GM10847 (cell line): ENCODE data around the gene DARS2.
A peak's percentile ranks its signal among the peaks of the same experiment; 100 is the strongest.

Experiments
- POLR2A ChIP-seq: IDR thresholded peaks from 2 replicates; pipeline ENCODE4 v1.6.1; 2011; ENCODE audit not compliant: insufficient read length; ENCODE audit errors: extremely low read depth

The DARS2 gene

DNA sequence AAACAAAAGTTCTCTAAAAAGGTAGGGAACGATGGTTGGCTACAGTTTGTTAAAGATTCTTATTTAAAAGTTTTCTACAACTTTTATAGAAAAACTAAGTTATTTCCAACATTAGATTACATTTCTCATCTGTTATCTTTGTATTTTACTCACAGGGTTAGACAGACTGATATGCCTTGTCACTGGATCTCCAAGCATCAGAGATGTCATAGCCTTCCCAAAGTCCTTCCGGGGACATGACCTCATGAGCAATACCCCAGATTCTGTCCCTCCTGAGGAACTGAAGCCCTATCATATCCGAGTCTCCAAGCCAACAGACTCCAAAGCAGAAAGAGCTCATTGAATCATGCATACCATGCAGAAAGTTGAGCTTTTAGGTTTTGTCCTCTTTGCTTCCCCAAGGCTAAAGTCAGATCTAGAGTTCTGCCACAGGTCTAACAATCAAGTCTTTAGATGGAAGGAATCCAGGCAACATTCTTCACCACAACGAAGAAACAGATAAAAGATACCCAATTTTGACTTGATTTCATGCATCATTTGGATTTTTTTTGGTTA is 33.0 kb downstream of the DARS2 start:
- TF ChIP-seq POLR2A = no peak

DNA sequence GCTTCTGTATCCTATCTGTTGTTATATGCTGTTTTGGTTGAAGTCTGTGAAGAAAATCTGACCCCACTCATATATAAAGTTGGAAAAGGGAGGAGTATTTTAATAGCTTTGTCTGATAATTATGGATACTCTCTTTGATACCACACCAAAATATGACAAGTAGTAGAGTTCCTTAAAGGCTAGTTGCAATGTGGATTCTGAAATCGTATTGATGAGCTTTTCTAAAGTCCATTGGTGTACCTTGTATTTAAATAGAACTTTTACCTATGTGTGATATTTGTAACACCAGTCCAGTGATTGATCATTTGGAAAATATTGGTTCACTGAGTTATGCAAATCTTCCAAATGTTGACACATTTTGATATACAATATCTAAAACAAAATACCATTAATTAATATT is 35.6 kb downstream of the DARS2 start:
- no peak for TF ChIP-seq POLR2A

- TF ChIP-seq POLR2A = no peak
Measured at GRCh38 chr1:173861731-173862145, 37.3 kb downstream of the DARS2 start.

GRCh38 chr1:173862146-173862768 is 37.8 kb downstream of the DARS2 start:
- peak; percentile 13 for TF ChIP-seq POLR2A

DNA sequence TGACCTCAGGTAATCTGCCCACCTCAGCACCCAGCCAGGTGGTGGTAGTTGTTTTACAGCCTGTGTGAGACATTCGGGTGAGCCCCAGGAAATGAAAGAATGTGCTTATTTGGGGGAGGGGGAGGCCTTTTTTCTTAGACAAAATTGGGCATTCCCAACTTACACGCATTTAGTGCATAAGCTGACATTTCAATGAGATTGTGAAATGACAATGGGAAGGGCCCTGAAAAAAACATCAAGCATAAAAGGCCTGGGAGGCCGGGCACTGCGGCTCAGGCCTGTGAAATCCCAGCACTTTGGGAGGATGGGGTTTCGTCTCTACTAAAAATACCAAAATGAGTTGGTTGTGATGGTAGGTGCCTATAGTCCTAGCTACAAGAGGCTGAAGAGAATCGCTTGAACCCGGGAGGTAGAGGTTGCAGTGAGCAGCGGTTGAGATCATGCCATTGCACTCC is 38.3 kb downstream of the DARS2 start:
- no peak for TF ChIP-seq POLR2A

DNA sequence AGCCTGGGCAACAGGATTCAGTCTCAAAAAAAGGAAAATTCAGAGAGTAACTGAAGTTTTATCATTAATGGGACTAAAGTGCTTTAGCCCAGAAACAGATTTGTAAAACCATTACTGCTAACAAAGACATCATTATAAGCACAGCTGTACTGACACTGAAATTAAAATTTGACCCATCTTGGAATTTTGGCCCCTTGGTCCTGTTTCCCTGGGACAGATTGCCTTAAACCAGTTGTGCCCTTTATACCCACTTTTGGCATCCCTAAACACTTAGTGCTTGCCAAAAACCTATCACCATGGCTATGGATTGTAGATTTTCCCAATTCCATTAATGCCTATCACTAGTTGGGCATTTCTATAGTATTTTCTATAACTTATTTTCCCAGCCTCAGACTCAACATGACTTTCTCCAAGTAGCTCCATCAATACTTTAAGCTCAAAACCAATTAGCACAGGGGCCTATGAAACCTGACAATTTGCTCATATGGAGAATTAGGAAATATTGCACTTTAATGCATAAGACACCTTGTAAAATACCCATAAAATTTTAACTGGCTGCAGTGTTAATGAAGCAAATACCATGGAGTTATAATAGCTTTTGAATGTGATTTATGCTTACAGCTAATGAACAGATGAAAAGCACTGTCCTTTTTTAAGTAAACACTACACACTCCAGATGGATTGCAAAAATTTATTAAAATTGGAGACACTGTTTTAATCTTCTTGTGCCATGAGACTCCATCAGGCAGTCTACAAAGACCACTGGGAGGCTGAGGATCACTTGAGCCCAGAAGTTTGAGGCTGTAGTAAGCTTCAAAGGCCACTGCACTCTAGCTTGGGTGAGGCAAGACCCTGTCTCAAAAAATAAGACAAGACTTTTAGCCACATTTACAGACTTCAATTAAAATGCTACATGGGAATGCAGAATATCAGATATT is 39.0 kb downstream of the DARS2 start:
- TF ChIP-seq POLR2A = no peak

DNA sequence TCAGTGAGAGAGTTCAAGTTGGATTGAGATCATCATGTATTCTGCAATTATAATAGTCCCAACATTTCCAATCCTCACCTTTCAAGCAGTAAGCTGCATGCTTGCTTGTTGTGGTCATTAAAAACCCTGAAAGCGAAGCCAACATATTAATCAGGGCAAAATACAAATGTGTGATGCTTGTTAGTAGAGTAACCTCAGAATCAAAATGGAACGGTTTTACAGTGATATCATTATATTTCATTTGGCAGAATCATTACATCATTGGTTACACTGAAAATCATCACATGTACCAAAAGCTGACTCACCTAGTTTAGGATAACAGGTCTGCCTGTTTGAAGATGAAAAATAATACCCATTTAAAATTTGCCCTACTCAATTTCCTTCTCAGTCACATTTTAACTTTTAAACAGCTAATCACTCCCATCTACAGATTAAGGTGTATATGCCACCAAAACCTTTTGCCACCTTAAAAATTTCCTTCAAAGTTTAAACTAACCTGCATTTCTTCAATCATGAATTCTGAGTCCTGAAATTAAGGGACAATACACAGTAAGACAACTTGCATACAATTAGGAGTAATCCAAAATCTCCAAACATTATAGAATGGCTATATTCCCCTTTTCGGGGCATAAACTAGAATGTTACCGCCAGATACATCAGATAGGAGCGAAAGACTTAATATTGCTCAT is 39.9 kb downstream of the DARS2 start:
- TF ChIP-seq POLR2A = no peak

DNA sequence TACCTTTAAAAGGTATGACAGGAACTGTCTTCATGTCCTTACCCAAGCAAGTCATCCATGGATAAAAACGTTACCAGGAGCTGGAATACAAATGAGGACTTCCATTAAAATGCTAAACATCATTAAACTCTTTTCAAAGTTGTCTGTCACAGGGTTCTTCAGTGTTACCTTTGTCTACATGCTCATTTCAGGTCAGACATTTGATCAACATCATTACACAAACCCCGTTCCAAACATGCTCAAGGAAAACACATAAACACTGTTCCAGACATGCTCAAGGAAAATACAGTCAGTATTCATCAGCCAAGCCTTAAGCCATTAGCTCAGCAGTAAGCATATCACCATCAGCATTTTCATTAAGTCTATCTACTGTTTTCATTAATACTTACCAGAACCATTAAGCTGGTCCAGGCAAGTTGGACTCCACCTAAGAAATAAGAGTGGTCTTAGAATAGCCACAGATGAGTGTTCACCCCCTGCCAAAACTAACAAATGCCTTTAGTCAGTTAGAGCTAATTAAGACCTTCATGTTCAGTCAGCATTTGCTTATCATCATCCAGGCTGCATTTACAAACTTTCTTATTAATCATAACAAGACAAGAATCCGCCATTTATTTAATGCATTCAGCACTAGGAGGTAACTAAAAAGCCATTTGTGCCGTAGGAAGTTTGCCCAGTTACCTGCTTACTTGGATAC is 41.1 kb downstream of the DARS2 start:
- TF ChIP-seq POLR2A = no peak

DNA sequence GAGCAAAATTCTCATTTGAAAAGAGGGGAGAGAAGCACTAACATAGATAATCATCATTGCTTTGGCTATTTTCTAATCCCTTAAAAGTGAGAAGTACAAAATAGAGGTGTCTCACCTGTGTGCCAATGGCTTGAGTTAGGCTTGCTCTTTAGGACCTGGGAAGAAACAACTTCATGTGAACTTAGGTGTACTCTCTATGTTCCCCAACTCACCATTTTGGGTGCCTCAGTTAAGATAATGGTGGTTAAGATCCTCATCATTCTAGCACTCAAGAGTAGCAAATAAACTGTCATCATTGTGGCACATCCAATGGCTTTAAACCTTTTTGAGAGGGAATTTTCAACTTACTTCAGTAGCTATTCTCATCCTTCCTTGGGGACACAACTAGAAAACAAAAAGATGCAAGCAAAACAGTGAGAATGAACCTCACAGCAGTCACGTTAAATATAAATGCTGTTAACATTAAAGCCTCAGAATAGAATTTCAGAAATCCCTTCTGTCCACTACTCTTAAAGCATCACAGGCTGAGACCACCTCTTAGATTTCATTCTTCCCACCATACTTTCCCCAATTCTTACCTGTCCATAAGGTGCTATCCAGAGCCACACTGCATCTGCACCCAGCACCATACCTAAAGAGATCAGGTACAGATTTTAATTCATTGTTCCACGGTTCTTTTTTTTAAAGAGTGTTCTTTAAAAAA is 42.1 kb downstream of the DARS2 start:
- TF ChIP-seq POLR2A = no peak

GRCh38 chr1:173867141-173867752 is 42.8 kb downstream of the DARS2 start:
- no peak for TF ChIP-seq POLR2A

DNA sequence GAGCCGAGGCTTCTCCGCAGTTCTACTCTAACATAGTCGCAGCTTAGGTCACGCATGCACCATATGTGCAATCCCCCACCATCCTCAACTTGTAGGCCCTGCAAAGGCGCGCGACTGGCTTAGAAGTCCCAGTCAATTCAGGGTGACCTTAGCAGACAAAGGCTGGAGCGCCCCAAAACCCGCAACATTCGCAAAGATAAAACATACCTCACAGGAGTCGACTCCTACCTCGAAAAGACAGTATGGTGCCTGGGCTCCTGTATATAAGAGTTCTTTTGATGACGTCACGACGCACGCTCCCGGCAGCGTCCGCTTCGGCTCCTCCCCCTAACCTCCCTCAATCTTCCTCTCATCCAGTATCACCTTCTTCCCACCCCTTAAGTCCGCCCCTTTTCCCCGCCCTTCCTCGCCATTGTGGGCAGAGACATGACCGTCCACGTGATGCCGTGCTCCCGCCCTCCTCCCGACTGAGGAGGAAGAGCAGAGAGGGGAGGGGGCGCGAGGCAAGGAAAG is 43.3 kb downstream of the DARS2 start, which contains the start of gene GAS5:
Gene GAS5 (minus strand): TSS at position 237 of the 513 bp plus-strand sequence.
- peak; percentile 99 for TF ChIP-seq POLR2A

GRCh38 chr1:173868266-173869020 is 44.0 kb downstream of the DARS2 start, which contains the start of gene ZBTB37:
Gene ZBTB37, plus strand, starts transcription at chr1:173868380. Its CDS starts 1,846 bp downstream, at chr1:173870226.
- TF ChIP-seq POLR2A = peak; percentile 29

DNA sequence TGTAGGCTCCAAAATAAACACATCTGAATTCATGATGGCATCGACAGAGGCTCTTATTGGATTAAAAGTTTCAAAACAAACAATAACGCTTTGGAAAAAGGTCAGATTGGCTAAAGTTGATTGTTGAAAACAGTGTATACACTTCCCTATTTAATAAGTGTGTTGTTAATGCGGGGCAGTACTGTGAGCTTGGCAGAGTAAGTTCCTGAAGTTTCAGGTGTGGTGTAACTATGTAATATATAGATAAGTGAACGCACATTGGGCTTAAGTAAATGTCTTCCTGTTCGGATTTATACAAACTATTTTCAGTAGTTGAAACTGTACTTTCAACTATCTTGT is 44.5 kb downstream of the DARS2 start:
- TF ChIP-seq POLR2A = no peak
